ENCODE data around the gene AKR1B1.

The AKR1B1 gene

GRCh38 chr7:134468475-134468874 lies 9.6 kb upstream of the AKR1B1 start:
- DNase-seq = no peak

GRCh38 chr7:134468054-134468453 lies 9.2 kb upstream of the AKR1B1 start:
- no peak for DNase-seq

- peak; percentile 24 to 41 for DNase-seq
Measured at GRCh38 chr7:134465491-134465890, 6.6 kb upstream of the AKR1B1 start.

- DNase-seq = no peak
Measured at GRCh38 chr7:134464496-134464895, 5.6 kb upstream of the AKR1B1 start.

- no peak for DNase-seq
Measured at GRCh38 chr7:134463751-134464150, 4.9 kb upstream of the AKR1B1 start.

GRCh38 chr7:134462337-134462925 lies 3.5 kb upstream of the AKR1B1 start:
- DNase-seq = no peak

GRCh38 chr7:134461916-134462315 lies 3.0 kb upstream of the AKR1B1 start:
- DNase-seq = no peak

- DNase-seq = no peak
Measured at GRCh38 chr7:134459981-134460380, 1.1 kb upstream of the AKR1B1 start.

GRCh38 chr7:134458341-134458805 lies 527 bp downstream of the AKR1B1 start:
- peak; percentile 57 to 72 for DNase-seq

- DNase-seq = no peak
Measured at GRCh38 chr7:134457210-134457609, 1.7 kb downstream of the AKR1B1 start.

GRCh38 chr7:134454277-134454676 lies 4.6 kb downstream of the AKR1B1 start:
- DNase-seq = peak; percentile 48 to 69

GRCh38 chr7:134453518-134453917 lies 5.4 kb downstream of the AKR1B1 start:
- no peak for DNase-seq

- no peak for DNase-seq
Measured at GRCh38 chr7:134452991-134453473, 5.9 kb downstream of the AKR1B1 start.

- no peak for DNase-seq
Measured at GRCh38 chr7:134452419-134452838, 6.5 kb downstream of the AKR1B1 start.

GRCh38 chr7:134451656-134452055 lies 7.2 kb downstream of the AKR1B1 start:
- DNase-seq = no peak

- no peak for DNase-seq
Measured at GRCh38 chr7:134450294-134451000, 8.5 kb downstream of the AKR1B1 start.

GRCh38 chr7:134449680-134450079 lies 9.2 kb downstream of the AKR1B1 start:
- no peak for DNase-seq

GRCh38 chr7:134448356-134449229 lies 10.3 kb downstream of the AKR1B1 start:
- no peak for DNase-seq

- peak in 1 of 2 experiments; percentile 26 for DNase-seq
Measured at GRCh38 chr7:134447383-134447782, 11.5 kb downstream of the AKR1B1 start.

GRCh38 chr7:134446923-134447322 lies 12.0 kb downstream of the AKR1B1 start:
- DNase-seq = no peak

- no peak for DNase-seq
Measured at GRCh38 chr7:134446446-134446845, 12.5 kb downstream of the AKR1B1 start.

GRCh38 chr7:134444961-134445315 lies 14.0 kb downstream of the AKR1B1 start:
- no peak for DNase-seq

GRCh38 chr7:134444198-134444960 lies 14.5 kb downstream of the AKR1B1 start:
- peak; percentile 24 to 29 for DNase-seq

All from Kasumi-1 (cell line).